Measurements from ENCODE around the gene OGFR.

Gene OGFR, protein sequence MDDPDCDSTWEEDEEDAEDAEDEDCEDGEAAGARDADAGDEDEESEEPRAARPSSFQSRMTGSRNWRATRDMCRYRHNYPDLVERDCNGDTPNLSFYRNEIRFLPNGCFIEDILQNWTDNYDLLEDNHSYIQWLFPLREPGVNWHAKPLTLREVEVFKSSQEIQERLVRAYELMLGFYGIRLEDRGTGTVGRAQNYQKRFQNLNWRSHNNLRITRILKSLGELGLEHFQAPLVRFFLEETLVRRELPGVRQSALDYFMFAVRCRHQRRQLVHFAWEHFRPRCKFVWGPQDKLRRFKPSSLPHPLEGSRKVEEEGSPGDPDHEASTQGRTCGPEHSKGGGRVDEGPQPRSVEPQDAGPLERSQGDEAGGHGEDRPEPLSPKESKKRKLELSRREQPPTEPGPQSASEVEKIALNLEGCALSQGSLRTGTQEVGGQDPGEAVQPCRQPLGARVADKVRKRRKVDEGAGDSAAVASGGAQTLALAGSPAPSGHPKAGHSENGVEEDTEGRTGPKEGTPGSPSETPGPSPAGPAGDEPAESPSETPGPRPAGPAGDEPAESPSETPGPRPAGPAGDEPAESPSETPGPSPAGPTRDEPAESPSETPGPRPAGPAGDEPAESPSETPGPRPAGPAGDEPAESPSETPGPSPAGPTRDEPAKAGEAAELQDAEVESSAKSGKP

DNA sequence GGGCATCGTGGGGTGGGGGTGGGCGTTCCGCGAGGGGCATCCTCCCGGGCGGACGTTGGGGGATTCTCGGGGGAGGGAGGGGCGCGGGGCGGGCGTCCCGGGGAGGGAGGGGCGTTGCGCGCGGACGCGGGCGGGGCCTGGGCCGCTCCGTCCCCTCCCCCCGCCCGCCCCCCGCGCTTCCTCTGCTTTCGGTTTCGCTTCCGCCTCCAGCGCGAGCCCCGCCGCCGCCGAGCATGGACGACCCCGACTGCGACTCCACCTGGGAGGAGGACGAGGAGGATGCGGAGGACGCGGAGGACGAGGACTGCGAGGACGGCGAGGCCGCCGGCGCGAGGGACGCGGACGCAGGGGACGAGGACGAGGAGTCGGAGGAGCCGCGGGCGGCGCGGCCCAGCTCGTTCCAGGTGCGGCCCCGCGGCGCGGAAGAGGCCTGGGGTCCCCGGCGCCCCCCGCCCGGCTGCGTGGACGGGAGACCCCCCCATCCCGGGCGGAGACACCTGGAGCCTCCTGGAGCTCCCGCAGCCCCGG lies at the start of gene OGFR:
Gene OGFR, plus strand, starts transcription at position 209 of the 528 bp plus-strand sequence. Its CDS starts 25 bp downstream, at position 234.
- H3K36me3 ChIP-seq (replicated peaks): peaks cover 45% of the 10 kb centered on the region
- peak in 1 of 2 experiments; percentile 75 for DNase-seq (ENCODE audit: low spot score in 2 of 2)
- in situ Hi-C loops (cut with MboI; ENCODE audit: low sequenced_read_pairs): no loop called here
- H3K9me3 ChIP-seq: no peaks in the 10 kb centered on the region
- H3K27me3 ChIP-seq (ENCODE audit: low read depth): no peaks in the 10 kb centered on the region
- peak within 1 kb of the TSS; percentile 58 for H3K4me3 ChIP-seq
- peaks cover 10% of the 10 kb centered on the region; the same call in 1 of the 2 replicates for H3K4me1 ChIP-seq

DNA sequence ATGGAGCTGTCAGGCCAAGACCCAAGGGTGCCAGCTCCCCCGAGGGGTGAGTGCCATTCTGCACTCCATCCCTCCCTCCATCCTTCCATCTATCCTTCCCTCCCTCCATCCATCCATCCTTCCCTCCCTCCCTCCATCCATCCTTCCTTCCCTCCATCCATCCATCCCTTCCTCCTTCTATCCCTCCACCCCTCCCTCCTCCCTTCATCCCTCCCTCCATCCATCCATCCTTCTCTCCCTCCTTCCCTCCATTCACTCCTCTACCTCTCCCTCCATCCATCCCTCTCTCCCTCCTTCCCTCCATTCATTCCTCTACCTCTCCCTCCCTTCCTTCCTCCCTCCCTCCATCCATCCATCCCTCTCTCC lies 49.7 kb upstream of the OGFR start:
- no peak for DNase-seq (ENCODE audit: low spot score in 2 of 2)
- in situ Hi-C loops (cut with MboI; ENCODE audit: low sequenced_read_pairs): no loop called here
- Histone ChIP-seq H3K4me3 (no peak overlapping the region), H3K4me1 (no peaks in the 10 kb centered on the region), H3K27me3 (ENCODE audit: low read depth) (peaks cover 4% of the 10 kb centered on the region; the same call in 1 of the 2 replicates), H3K9me3 (no peaks in the 10 kb centered on the region), H3K36me3 (replicated peaks) (no peaks in the 10 kb centered on the region)

DNA sequence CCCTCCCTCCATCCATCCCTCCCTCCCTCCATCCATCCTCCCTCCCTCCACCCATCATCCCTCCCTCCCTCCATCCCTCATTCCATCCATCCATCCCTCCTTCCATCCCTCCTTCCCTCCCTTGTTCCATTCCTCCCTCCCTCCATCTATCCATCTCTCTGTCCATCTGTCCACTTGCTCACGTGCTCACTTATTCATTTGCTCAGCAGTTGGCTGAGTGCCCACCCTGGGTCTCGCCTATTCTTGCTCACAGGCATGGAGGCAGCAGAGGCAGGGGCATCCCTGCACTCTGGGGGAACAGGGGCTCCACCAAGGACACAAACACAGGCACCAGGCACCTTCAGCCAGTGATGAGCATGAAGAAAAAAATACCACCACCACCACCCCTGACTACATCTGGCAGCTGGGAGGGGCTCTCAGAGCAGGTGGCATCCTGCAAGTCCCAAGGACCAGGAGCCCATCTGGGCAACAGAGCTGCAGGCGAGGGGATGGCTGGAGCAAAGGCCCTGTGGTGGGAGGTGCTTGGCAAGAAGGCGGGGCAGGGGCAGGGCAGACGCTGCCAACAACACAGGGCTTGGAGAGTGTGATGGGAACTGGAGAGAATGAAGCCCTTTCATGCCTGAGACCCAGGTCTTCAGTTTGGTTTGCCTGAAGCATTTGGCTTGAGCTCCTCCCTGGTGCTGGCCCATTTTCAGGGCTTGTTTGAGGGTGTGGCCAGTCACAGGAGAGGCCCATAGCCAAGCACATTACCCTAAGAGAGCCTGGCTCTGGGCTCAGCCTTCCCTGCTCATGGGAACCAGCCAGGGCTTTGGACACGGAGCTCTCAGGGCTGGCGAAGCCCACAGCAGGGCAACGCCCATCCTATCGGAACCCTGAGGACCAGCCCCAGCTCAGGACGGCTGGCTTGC lies 48.6 kb upstream of the OGFR start:
- in situ Hi-C loops (cut with MboI; ENCODE audit: low sequenced_read_pairs): no loop called here
- DNase-seq (ENCODE audit: low spot score in 2 of 2): no peak
- peaks cover 4% of the 10 kb centered on the region; the same call in 1 of the 2 replicates for H3K27me3 ChIP-seq (ENCODE audit: low read depth)
- no peaks in the 10 kb centered on the region for H3K36me3 ChIP-seq (replicated peaks)
- H3K4me1 ChIP-seq: no peaks in the 10 kb centered on the region
- no peak overlapping the region for H3K4me3 ChIP-seq
- H3K9me3 ChIP-seq: no peaks in the 10 kb centered on the region

DNA sequence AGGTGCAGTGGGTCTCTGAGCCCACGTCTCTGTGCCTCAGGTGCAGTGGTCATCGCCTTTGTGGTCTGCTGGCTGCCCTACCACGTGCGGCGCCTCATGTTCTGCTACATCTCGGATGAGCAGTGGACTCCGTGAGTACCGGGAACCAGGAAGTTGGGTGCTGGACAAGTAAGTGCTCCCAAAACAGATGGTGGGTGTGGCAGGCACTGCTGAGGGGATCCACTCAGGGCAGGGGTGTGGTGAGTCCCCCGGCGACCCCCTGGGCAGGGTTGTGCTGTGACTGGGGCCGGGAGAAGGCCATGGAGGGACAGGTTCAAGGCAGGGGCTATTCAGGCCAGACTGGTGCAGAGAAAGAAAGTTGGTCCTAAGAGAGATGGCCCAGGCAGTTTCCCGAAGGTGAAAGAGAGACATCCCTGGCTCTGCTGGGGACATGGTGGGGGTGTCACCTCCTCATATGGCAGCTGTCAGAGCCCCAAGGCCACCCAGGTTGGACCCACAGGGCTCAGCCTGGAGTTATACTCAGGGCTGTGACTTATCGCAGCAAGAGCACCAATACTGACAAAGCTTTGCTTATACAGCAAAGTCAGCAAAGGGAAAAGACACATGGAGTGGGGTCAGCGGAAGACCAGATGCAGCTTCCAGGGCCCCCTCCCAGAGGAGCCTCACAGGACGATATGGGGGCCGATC lies 46.3 kb upstream of the OGFR start:
- no peaks in the 10 kb centered on the region for H3K9me3 ChIP-seq
- in situ Hi-C loops (cut with MboI; ENCODE audit: low sequenced_read_pairs): no loop called here
- no peak overlapping the region for H3K4me3 ChIP-seq
- DNase-seq (ENCODE audit: low spot score in 2 of 2): no peak
- H3K36me3 ChIP-seq (replicated peaks): no peaks in the 10 kb centered on the region
- no peaks in the 10 kb centered on the region for H3K4me1 ChIP-seq
- peaks cover 4% of the 10 kb centered on the region; the same call in 1 of the 2 replicates for H3K27me3 ChIP-seq (ENCODE audit: low read depth)

DNA sequence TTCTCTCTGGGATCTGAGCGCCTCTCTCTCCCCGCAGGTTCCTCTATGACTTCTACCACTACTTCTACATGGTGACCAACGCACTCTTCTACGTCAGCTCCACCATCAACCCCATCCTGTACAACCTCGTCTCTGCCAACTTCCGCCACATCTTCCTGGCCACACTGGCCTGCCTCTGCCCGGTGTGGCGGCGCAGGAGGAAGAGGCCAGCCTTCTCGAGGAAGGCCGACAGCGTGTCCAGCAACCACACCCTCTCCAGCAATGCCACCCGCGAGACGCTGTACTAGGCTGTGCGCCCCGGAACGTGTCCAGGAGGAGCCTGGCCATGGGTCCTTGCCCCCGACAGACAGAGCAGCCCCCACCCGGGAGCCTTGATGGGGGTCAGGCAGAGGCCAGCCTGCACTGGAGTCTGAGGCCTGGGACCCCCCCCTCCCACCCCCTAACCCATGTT lies 44.6 kb upstream of the OGFR start:
- Histone ChIP-seq H3K27me3 (ENCODE audit: low read depth) (peaks cover 4% of the 10 kb centered on the region; the same call in 1 of the 2 replicates), H3K36me3 (replicated peaks) (no peaks in the 10 kb centered on the region), H3K4me3 (no peak overlapping the region), H3K4me1 (no peaks in the 10 kb centered on the region), H3K9me3 (no peaks in the 10 kb centered on the region)
- in situ Hi-C loops (cut with MboI; ENCODE audit: low sequenced_read_pairs): no loop called here
- DNase-seq (ENCODE audit: low spot score in 2 of 2): no peak

DNA sequence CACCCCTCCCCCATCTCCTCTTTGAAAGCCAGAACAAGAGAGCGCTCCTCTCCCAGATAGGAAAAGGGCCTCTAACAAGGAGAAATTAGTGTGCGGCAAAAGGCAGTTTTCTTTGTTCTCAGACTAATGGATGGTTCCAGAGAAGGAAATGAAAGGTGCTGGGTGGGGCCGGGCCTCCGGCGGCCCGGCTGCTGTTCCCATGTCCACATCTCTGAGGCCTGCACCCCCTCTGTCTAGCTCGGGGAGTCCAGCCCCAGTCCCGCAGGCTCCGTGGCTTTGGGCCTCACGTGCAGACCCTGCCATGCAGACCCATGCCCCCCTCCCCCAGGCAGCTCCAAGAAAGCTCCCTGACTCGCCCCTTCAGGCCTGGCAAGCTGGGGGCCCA lies 44.2 kb upstream of the OGFR start:
- in situ Hi-C loops (cut with MboI; ENCODE audit: low sequenced_read_pairs): no loop called here
- H3K9me3 ChIP-seq: no peaks in the 10 kb centered on the region
- H3K4me1 ChIP-seq: no peaks in the 10 kb centered on the region
- no peak overlapping the region for H3K4me3 ChIP-seq
- H3K27me3 ChIP-seq (ENCODE audit: low read depth): peaks cover 4% of the 10 kb centered on the region; the same call in 1 of the 2 replicates
- DNase-seq (ENCODE audit: low spot score in 2 of 2): no peak
- no peaks in the 10 kb centered on the region for H3K36me3 ChIP-seq (replicated peaks)

DNA sequence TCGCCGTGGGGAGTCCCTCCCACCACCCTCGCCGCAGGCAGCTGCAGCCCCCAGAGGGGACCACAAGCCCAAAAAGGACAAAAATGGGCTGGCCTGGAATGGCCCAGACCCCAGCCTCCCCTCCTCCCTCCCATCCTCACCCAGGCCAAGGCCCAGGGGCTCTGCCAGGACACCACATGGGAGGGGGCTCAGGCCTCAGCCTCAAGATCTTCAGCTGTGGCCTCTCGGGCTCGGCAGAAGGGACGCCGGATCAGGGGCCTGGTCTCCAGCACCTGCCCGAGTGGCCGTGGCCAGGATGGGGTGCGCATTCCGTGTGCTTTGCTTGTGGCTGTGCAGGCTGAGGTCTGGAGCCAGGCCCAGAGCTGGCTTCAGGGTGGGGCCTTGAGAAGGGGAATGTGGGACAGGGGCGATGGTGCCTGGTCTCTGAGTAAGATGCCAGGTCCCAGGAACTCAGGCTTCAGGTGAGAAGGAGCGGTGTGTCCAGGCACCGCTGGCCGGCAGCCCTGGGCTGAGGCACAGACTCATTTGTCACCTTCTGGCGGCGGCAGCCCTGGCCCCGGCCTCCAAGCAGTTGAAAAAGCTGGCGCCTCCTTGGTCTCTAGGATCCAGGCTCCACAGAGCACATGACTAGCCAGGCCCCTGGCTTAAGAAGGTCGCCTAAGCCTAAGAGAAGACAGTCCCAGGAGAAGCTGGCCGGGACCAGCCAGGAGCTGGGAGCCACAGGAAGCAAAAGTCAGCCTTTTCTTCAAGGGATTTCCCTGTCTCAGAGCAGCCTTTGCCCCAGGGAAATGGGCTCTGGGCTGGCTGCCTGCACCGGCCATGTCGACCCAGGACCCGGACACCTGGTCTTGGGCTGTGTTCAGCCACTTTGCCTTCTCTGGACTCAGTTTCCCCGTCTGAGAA lies 43.5 kb upstream of the OGFR start:
- in situ Hi-C loops (cut with MboI; ENCODE audit: low sequenced_read_pairs): no loop called here
- Histone ChIP-seq H3K36me3 (replicated peaks) (no peaks in the 10 kb centered on the region), H3K27me3 (ENCODE audit: low read depth) (peaks cover 6% of the 10 kb centered on the region; the same call in 1 of the 2 replicates), H3K4me1 (no peaks in the 10 kb centered on the region), H3K9me3 (no peaks in the 10 kb centered on the region), H3K4me3 (no peak overlapping the region)
- no peak for DNase-seq (ENCODE audit: low spot score in 2 of 2)

DNA sequence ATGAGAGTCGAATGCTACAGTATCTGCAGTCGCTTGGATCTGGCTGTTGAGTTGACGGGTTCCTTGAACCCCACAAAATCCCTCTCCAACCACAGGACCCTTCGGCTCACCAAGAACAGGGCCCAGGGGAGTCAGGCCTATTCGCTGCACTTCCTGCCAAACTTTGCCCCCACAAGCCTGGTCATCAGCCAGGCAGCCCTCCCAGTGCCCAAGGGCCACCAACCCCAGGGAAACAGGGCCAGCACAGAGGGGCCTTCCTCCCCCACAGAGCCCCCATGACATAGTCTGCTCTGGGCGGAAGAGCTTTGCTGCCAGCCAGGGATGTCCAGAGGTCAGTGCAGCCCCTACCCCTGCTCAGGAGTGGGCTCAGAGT lies 42.9 kb upstream of the OGFR start:
- in situ Hi-C loops (cut with MboI; ENCODE audit: low sequenced_read_pairs): no loop called here
- Histone ChIP-seq H3K27me3 (ENCODE audit: low read depth) (peaks cover 5% of the 10 kb centered on the region; the same call in 1 of the 2 replicates), H3K36me3 (replicated peaks) (no peaks in the 10 kb centered on the region), H3K4me3 (no peak overlapping the region), H3K9me3 (no peaks in the 10 kb centered on the region), H3K4me1 (no peaks in the 10 kb centered on the region)
- no peak for DNase-seq (ENCODE audit: low spot score in 2 of 2)

DNA sequence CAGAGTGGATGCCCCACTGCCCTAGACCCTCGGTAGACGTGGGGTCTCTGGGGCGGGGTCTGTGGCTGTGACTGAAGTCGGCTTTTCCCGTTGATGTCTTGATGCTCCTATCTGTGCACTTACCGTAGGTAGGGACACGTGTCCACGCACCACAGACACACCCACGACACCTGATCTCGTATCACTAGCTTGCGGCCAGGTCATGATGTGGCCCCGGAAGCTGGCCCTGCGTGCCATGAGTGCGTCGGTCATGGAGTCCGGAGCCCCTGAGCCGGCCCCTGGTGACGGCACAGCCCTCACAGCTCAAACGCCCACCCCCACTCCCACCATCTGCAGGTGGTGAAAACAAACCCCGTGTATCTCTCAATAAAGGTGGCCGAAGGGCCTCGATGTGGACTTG lies 42.3 kb upstream of the OGFR start:
- in situ Hi-C loops (cut with MboI; ENCODE audit: low sequenced_read_pairs): no loop called here
- H3K36me3 ChIP-seq (replicated peaks): no peaks in the 10 kb centered on the region

DNA sequence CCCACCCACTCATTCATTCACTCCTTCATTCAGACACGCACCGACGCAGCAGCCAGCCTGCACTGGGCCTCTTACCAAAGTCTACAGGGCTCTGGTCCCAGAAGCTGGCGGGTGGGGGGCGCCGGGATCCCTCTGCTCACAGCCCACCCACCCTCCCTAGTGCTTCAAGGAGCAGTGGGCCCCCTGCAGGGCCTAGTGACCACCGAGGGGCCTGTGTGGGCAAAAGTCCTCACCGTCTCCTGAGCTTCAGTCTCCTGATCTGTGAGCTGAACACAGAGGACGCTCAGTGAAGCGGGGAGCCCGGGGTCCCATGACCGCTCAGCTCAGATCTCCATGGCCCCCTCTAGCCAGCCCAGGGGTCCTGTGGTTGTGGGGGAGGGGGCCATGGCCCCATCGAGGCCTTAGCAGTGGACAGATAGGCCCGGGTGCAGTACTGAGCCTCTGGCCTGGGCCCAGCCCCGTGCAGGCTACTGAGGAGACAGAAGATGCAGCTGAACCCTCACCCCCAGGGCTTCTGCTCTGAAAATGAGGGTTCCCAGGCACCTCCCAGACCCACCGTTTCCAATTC lies 41.8 kb upstream of the OGFR start:
- no peaks in the 10 kb centered on the region for H3K9me3 ChIP-seq
- in situ Hi-C loops (cut with MboI; ENCODE audit: low sequenced_read_pairs): no loop called here
- no peak for DNase-seq (ENCODE audit: low spot score in 2 of 2)
- 0 out of 2 replicates have a peak, but pooled peaks cover 3% of the 10 kb centered on the region for H3K27me3 ChIP-seq (ENCODE audit: low read depth)
- no peak overlapping the region for H3K4me3 ChIP-seq
- no peaks in the 10 kb centered on the region for H3K36me3 ChIP-seq (replicated peaks)
- no peaks in the 10 kb centered on the region for H3K4me1 ChIP-seq

More for the DNA sequence above, 42.3 kb upstream of the OGFR start:
- Histone ChIP-seq H3K4me3 (no peak overlapping the region), H3K4me1 (no peaks in the 10 kb centered on the region), H3K9me3 (no peaks in the 10 kb centered on the region), H3K27me3 (ENCODE audit: low read depth) (0 out of 2 replicates have a peak, but pooled peaks cover 3% of the 10 kb centered on the region)
- no peak for DNase-seq (ENCODE audit: low spot score in 2 of 2)

DNA sequence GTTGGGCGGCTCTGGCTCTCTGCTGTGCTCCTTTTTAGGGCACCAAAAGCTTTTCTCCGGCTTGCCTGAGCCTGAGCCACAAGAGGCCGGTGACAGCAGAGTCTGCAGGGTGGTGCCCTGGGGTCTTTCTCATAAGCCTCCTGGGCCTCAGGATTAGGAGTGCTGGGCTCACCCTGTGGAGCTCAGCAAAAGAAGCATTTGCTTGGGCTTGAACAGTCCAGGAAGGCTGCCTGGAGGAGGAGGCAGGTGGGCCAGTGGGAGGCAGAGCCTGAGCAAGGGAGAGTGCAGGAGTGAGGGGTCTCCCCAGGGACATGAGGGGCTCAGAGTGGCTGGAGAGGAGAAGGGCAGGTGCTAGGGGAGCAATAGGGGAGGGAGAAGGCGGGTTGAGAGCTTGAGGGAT lies 41.2 kb upstream of the OGFR start:
- Histone ChIP-seq H3K4me3 (no peak overlapping the region), H3K4me1 (peaks cover under 1% of the 10 kb centered on the region; the same call in 1 of the 2 replicates), H3K9me3 (no peaks in the 10 kb centered on the region), H3K27me3 (ENCODE audit: low read depth) (0 out of 2 replicates have a peak, but pooled peaks cover 3% of the 10 kb centered on the region), H3K36me3 (replicated peaks) (no peaks in the 10 kb centered on the region)
- in situ Hi-C loops (cut with MboI; ENCODE audit: low sequenced_read_pairs): no loop called here
- DNase-seq (ENCODE audit: low spot score in 2 of 2): no peak

All from HAP-1 (cell line).